Neural progenitor cell (in vitro differentiated cells): ENCODE data around the gene PHF14. TPM values are rescaled to one million over a fixed set of nuclear protein-coding genes. Genes with fewer than 3 reads are reported as not detected.

Experiments used
- DNase-seq: peaks from one replicate; pipeline ENCODE4 v3.0.0-alpha.2; 2016; ENCODE audit warnings: low spot score
- H2AFZ ChIP-seq: fragments of 200-600 bp; sonication (generic); replicated peaks from 2 replicates; pipeline ENCODE4 v1.6.1; 2016; ENCODE audit warnings: antibody characterized with exemption
- H3F3A ChIP-seq: fragments of 200-600 bp; sonication (generic); 2 replicates; pipeline ENCODE4 v1.6.1; 2016; ENCODE audit warnings: antibody characterized with exemption, low read depth
- H3K27ac ChIP-seq: fragments of 200-600 bp; sonication (generic); 2 replicates; pipeline ENCODE4 v1.5.1; 2016; ENCODE audit warnings: mild to moderate bottlenecking
- H3K27me3 ChIP-seq: fragments of 200-600 bp; sonication (generic); 2 replicates; pipeline ENCODE4 v1.6.1; 2016; ENCODE audit warnings: mild to moderate bottlenecking, moderate library complexity
- H3K36me3 ChIP-seq: fragments of 200-600 bp; sonication (generic); 2 replicates; pipeline ENCODE4 v1.5.1; 2016
- H3K4me1 ChIP-seq: fragments of 200-600 bp; sonication (generic); 2 replicates; pipeline ENCODE4 v1.6.1; 2016; ENCODE audit warnings: mixed run types
- H3K4me2 ChIP-seq: fragments of 200-600 bp; sonication (generic); 2 replicates; pipeline ENCODE4 v1.6.1; 2016
- H3K4me3 ChIP-seq: fragments of 200-600 bp; sonication (generic); 2 replicates; pipeline ENCODE4 v1.5.1; 2016
- H3K79me2 ChIP-seq: fragments of 200-600 bp; sonication (generic); 2 replicates; pipeline ENCODE4 v1.6.1; 2016; ENCODE audit warnings: low read depth
- H3K9ac ChIP-seq: fragments of 200-600 bp; sonication (generic); 2 replicates; pipeline ENCODE4 v1.6.1; 2016
- H3K9me3 ChIP-seq: fragments of 200-600 bp; sonication (generic); 2 replicates; pipeline ENCODE4 v1.5.1; 2016; ENCODE audit warnings: low read depth
- H4K20me1 ChIP-seq: fragments of 200-600 bp; sonication (generic); 2 replicates; pipeline ENCODE4 v1.6.1; 2016; ENCODE audit warnings: low read depth
- H3K27ac Mint-ChIP-seq: 3 replicates; pipeline ENCODE4 v1.8.0; 2021; ENCODE audit warnings: mixed read lengths
- H3K27me3 Mint-ChIP-seq: 2 replicates; pipeline ENCODE4 v1.8.0; 2022; ENCODE audit warnings: low read depth, mild to moderate bottlenecking, inconsistent platforms, moderate library complexity, mixed read lengths; ENCODE audit not compliant: insufficient read depth
- H3K36me3 Mint-ChIP-seq: 3 replicates; pipeline ENCODE4 v1.8.0; 2021; ENCODE audit warnings: mixed read lengths
- H3K4me1 Mint-ChIP-seq: 3 replicates; pipeline ENCODE4 v1.8.0; 2021; ENCODE audit warnings: mixed read lengths
- H3K4me3 Mint-ChIP-seq: 3 replicates; pipeline ENCODE4 v1.8.0; 2021; ENCODE audit warnings: mild to moderate bottlenecking, moderate library complexity, mixed read lengths
- H3K9me3 Mint-ChIP-seq: 3 replicates; pipeline ENCODE4 v1.8.0; 2020; ENCODE audit warnings: mixed read lengths
- EZH2 ChIP-seq: fragments of 200-600 bp; sonication (generic); IDR thresholded peaks from 2 replicates; pipeline ENCODE4 v1.6.1; 2017; ENCODE audit warnings: antibody characterized with exemption, mild to moderate bottlenecking, moderate library complexity
- EZH2phosphoT487 ChIP-seq: fragments of 200-600 bp; sonication (generic); IDR thresholded peaks from 2 replicates; pipeline ENCODE4 v1.6.1; 2017; ENCODE audit warnings: antibody characterized with exemption
- total RNA-seq: library from RNA; depleted of rRNA; stranded (reverse); fragments of >200 nt; gene quantifications from 2 replicates; pipeline ENCODE4 v1.2.3, GENCODE V29; 2015; ENCODE audit warnings: low replicate concordance
- TF ChIP-seq, protein P1 (sequence below): fragments of 200-600 bp; sonication (generic); IDR thresholded peaks from 2 replicates; pipeline ENCODE4 v1.5.1; 2017; ENCODE audit warnings: antibody characterized with exemption, mild to moderate bottlenecking

Gene PHF14
- total RNA-seq, 1 donor from 2014 or later = 80.4 TPM

DNA sequence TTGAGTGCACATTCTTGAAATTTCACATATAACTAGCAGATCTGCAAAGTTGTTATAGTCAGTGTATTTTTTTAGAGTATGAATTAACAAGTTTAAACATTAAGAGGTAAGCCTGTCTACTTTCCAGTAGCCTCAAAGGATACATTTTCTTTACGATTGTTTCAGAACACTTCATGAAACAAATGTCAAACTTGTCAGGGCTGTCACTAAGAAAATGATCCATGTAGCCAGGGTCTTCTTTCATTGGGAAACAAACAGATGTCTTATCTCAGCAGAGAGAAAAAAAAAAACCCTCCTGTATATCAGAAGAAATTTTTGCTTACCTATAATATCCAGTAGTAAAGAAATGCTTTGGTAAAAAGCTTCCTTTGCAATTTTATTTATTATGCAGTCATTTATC is 192.4 kb downstream of the PHF14 start:
- H3K79me2 ChIP-seq = no peaks in the 10 kb centered on the region
- no peak for DNase-seq
- no peak overlapping the region for H3K4me2 ChIP-seq
- no peaks in the 10 kb centered on the region for H3K27me3 Mint-ChIP-seq
- H3K4me3 ChIP-seq = no peak overlapping the region
- no peaks in the 10 kb centered on the region for H3K36me3 Mint-ChIP-seq
- H3K9me3 Mint-ChIP-seq = no peaks in the 10 kb centered on the region
- no peak overlapping the region for H3K4me3 Mint-ChIP-seq
- no peak overlapping the region for H3K27ac ChIP-seq
- H3K36me3 ChIP-seq = no peaks in the 10 kb centered on the region
- no peak overlapping the region for H3K9ac ChIP-seq
- no peaks in the 10 kb centered on the region for H3F3A ChIP-seq
- no peak overlapping the region for H2AFZ ChIP-seq
- H3K27me3 ChIP-seq = no peaks in the 10 kb centered on the region
- no peaks in the 10 kb centered on the region for H4K20me1 ChIP-seq
- no peaks in the 10 kb centered on the region for H3K4me1 Mint-ChIP-seq
- no peaks in the 10 kb centered on the region for H3K9me3 ChIP-seq
- H3K27ac Mint-ChIP-seq = no peak overlapping the region
- no peaks in the 10 kb centered on the region for H3K4me1 ChIP-seq
- TF ChIP-seq EZH2phosphoT487 (no peak), EZH2 (no peak)
- TF ChIP-seq, protein P1, sequence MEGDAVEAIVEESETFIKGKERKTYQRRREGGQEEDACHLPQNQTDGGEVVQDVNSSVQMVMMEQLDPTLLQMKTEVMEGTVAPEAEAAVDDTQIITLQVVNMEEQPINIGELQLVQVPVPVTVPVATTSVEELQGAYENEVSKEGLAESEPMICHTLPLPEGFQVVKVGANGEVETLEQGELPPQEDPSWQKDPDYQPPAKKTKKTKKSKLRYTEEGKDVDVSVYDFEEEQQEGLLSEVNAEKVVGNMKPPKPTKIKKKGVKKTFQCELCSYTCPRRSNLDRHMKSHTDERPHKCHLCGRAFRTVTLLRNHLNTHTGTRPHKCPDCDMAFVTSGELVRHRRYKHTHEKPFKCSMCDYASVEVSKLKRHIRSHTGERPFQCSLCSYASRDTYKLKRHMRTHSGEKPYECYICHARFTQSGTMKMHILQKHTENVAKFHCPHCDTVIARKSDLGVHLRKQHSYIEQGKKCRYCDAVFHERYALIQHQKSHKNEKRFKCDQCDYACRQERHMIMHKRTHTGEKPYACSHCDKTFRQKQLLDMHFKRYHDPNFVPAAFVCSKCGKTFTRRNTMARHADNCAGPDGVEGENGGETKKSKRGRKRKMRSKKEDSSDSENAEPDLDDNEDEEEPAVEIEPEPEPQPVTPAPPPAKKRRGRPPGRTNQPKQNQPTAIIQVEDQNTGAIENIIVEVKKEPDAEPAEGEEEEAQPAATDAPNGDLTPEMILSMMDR = no peak

DNA sequence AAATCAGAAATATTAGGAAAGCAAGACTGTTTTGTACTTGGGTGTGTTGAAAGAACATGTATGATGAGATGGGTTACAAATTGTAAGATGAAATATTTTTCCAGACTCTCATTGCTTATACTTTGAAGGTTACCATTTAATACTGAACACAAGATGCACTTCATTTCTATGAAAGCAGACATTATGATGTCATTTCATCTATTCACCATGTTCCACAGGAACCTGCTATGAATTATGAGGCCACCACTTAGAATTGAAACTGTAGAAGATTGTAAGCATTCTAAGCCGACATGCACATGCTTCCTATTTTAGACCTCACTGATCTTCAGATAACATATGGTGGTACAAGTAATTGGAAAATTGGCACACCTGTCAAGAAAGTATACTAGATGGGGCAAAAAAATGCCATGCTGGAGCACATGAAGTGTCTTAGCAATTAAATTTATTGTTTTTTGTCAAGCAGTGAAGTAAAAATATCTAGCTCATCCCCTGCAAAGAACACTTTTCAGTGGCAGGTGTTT is 195.0 kb downstream of the PHF14 start:
- Histone ChIP-seq H3K9ac (no peak overlapping the region), H3K36me3 (no peaks in the 10 kb centered on the region), H3K9me3 (no peaks in the 10 kb centered on the region), H3F3A (no peaks in the 10 kb centered on the region), H3K4me2 (no peak overlapping the region), H3K79me2 (no peaks in the 10 kb centered on the region), H3K4me3 (no peak overlapping the region), H3K27me3 (no peaks in the 10 kb centered on the region), H4K20me1 (no peaks in the 10 kb centered on the region), H3K4me1 (peaks cover 6% of the 10 kb centered on the region), H3K27ac (no peak overlapping the region), H2AFZ (no peak overlapping the region)
- Mint-ChIP-seq H3K9me3 (no peaks in the 10 kb centered on the region), H3K36me3 (no peaks in the 10 kb centered on the region), H3K4me1 (peaks cover 4% of the 10 kb centered on the region), H3K27me3 (no peaks in the 10 kb centered on the region), H3K4me3 (no peak overlapping the region), H3K27ac (no peak overlapping the region)
- DNase-seq = no peak
- TF ChIP-seq EZH2 (no peak), EZH2phosphoT487 (no peak)
- TF ChIP-seq, protein P1 = no peak

DNA sequence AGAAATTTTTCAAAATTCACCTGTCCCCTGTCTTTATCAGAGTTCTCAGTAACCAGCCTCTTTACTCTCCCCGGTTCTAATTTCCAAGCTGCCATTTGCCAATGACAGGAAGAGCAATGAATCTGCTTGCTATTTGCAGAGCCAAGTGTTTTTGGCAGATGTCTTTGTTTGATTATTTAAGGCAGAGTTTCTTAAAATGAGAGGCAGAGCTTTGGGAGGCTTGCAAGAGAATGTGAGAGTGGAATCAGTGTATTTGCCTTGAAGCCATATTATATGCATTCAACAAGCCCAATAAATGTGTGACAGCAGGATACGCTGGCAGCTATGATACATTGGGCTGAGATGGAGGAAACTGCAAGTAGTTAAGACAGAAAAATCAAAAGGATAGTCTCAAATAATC is 196.5 kb downstream of the PHF14 start:
- Histone ChIP-seq H4K20me1 (no peaks in the 10 kb centered on the region), H3K79me2 (no peaks in the 10 kb centered on the region), H3K27ac (no peak overlapping the region), H3F3A (no peaks in the 10 kb centered on the region), H3K4me2 (no peak overlapping the region), H3K9ac (no peak overlapping the region), H2AFZ (no peak overlapping the region), H3K4me1 (peaks cover 6% of the 10 kb centered on the region), H3K9me3 (no peaks in the 10 kb centered on the region), H3K36me3 (no peaks in the 10 kb centered on the region), H3K4me3 (no peak overlapping the region), H3K27me3 (no peaks in the 10 kb centered on the region)
- DNase-seq = no peak
- Mint-ChIP-seq H3K27ac (peak overlapping the region; percentile 47), H3K4me1 (peaks cover 4% of the 10 kb centered on the region), H3K27me3 (no peaks in the 10 kb centered on the region), H3K4me3 (no peak overlapping the region), H3K9me3 (no peaks in the 10 kb centered on the region), H3K36me3 (no peaks in the 10 kb centered on the region)
- no peak for TF ChIP-seq EZH2
- TF ChIP-seq, protein P1 = no peak
- no peak for TF ChIP-seq EZH2phosphoT487
